Natural killer cell treated with Interleukin-12 subunit alpha and Interleukin-12 subunit beta and Interleukin-15 and Interleukin-18, amount 100 ng/mL, for 72 hours (primary cell): ENCODE results near the gene HS2ST1. TPM values are rescaled to one million over a fixed set of nuclear protein-coding genes. Genes with fewer than 3 reads are reported as not detected.

Source experiments
- ATAC-seq, 2 donors: fragments of 150-1000 bp; cut with Tn5 transposase in 1 of 2; sonication (Bioruptor Pico), chemical (Tn5 transposase) in 1 of 2; 2 replicates each; pipeline ENCODE4 v1.10.0; 2021
- DNase-seq: peaks from one replicate; pipeline ENCODE4 v3.0.0; 2022; ENCODE audit warnings: low spot score
- H3K27ac Mint-ChIP-seq, 2 donors: 1 replicate in 1 of 2; 2 replicates in 1 of 2; pipeline ENCODE4 v1.8.0; 2022; ENCODE audit warnings: mixed read lengths in 2 of 2, mild to moderate bottlenecking in 1 of 2, moderate library complexity in 1 of 2
- H3K27me3 Mint-ChIP-seq, 2 donors: 1 replicate in 1 of 2; 2 replicates in 1 of 2; pipeline ENCODE4 v1.8.0; 2022; ENCODE audit warnings: mixed read lengths in 2 of 2
- H3K36me3 Mint-ChIP-seq: one replicate; pipeline ENCODE4 v1.8.0; 2022; ENCODE audit warnings: mixed read lengths
- H3K4me1 Mint-ChIP-seq, 2 donors: 1 replicate in 1 of 2; 2 replicates in 1 of 2; pipeline ENCODE4 v1.8.0; 2022; ENCODE audit warnings: low read depth in 2 of 2, mixed read lengths in 2 of 2, mild to moderate bottlenecking in 1 of 2
- H3K4me3 Mint-ChIP-seq: one replicate; pipeline ENCODE4 v1.8.0; 2022; ENCODE audit warnings: mixed read lengths
- H3K9me3 Mint-ChIP-seq: 2 replicates; pipeline ENCODE4 v1.8.0; 2022; ENCODE audit warnings: mixed read lengths
- total RNA-seq, 2 donors: library from RNA; stranded (reverse); gene quantifications; one replicate each; pipeline ENCODE4 v1.2.3, GENCODE V29; 2022

HS2ST1 gene
- total RNA-seq, 2 donors from 2014 or later = 15.1 to 24.5 TPM

DNA sequence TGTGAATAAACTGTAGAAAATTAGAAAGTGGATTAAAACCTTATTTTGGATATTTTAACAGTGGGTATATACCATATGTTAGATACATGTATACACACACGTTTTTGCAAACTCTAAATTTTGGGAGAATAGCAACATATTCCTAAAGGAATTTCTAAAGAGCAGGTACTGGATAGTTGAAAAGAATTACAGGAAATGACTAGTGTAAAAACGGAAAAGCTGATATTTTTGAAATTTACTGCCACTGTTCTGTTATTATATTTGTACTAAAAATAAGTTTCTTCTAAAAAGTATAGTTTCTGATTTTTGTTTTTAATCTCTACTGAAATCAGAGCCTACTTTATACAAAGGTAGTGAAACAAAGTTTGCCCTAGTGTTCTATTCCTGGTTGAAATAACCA lies 114.1 kb downstream of the HS2ST1 start:
- Mint-ChIP-seq H3K4me1 (peaks cover 5 to 12% of the 10 kb centered on the region in 2 donors), H3K27ac (no peak overlapping the region), H3K27me3 (no peaks in the 10 kb centered on the region), H3K9me3 (no peaks in the 10 kb centered on the region), H3K36me3 (no peaks in the 10 kb centered on the region), H3K4me3 (no peak overlapping the region)
- no peak for DNase-seq
- ATAC-seq = no peak

DNA sequence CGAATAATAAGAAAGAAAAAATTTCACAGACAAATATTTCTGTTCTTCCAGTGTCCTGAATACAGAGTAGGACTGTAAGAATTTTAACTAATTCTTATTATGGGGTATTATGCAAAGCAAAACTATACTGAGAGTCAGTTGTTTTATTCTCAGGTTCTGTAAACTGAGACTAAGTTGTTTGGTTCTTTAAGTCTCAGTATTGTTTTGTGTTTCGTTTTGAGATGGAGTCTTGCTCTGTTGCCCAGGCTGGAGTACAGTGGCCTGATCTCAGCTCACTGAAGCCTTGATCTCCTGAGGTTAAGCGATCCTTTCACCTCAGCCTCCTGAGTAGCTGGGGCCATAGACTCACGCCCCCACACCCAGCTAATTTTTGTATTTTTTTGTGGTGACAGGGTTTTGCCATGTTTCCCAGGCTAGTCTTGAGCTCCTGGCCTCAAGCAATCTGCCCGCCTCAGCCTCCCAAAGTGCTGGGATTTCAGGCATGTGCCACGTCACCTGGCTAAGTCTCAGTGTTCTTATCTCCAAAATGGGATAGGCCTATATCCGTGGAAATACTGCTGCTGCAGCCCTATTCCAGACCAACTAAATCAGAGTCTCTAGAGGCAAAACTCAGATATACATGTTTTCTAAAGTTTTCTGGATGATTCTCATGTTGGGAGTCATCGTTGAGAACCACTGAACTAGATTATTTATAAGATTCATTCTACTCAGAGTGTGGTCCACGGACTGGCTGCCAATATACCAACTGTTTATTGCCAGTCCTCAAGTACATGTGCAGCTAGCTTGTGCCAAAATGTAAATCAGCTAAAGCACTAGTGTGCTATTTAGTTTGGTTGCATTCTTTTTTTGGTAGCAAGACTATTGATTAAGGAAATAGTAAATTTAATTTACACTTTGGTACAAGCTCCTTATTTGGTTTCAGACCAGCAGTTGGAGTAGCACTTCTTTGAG lies 116.6 kb downstream of the HS2ST1 start:
- no peaks in the 10 kb centered on the region for H3K27me3 Mint-ChIP-seq
- H3K9me3 Mint-ChIP-seq = no peaks in the 10 kb centered on the region
- H3K36me3 Mint-ChIP-seq = no peaks in the 10 kb centered on the region
- ATAC-seq = no peak
- no peak overlapping the region for H3K4me3 Mint-ChIP-seq
- DNase-seq = no peak
- no peaks in the 10 kb centered on the region for H3K4me1 Mint-ChIP-seq
- no peak overlapping the region for H3K27ac Mint-ChIP-seq

DNA sequence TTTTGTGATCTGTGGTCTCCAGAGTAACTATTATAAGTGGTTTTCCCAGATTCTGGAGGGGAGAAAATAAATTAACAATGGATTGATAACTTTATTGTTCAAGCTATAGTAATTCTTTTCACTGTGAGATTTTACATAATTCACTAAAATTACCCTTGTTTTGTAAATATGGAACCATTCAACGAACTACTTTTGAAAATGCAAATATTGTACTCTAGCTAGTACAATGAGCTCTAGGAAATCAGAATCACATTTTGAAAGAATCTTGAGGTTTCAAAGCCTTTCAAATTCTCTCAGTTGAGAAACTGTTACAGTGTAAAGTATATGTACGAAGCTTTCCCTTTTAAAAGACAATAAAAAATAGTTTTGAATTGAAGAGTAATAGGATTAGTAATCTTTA lies 119.9 kb downstream of the HS2ST1 start:
- Mint-ChIP-seq H3K4me3 (no peak overlapping the region), H3K27me3 (no peaks in the 10 kb centered on the region), H3K4me1 (no peaks in the 10 kb centered on the region), H3K27ac (no peak overlapping the region), H3K36me3 (no peaks in the 10 kb centered on the region), H3K9me3 (no peaks in the 10 kb centered on the region)
- no peak for DNase-seq
- no peak for ATAC-seq

DNA sequence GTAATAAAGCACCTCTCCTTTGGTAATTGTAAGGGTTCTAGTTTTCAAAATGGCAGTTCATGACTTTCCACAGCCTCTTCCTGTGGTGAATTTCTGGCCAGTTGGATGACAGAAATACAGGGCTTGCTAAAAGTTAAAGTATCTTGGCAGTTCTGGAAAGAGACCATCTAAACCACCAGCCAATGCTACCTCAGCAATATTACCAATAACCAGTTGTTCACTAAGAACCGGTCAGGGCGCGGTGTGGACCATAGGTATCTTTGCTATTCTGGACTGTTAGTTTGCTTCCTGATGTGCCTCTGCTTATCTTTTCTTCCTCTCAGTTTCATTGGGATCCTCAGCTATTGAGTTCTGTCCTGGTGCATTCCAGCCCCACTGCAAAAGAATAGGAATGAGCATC lies 124.7 kb downstream of the HS2ST1 start:
- no peak for ATAC-seq
- Mint-ChIP-seq H3K27ac (no peak overlapping the region), H3K4me1 (peaks cover 12 to 13% of the 10 kb centered on the region in 2 donors), H3K9me3 (no peaks in the 10 kb centered on the region), H3K27me3 (no peaks in the 10 kb centered on the region), H3K4me3 (no peak overlapping the region), H3K36me3 (no peaks in the 10 kb centered on the region)
- no peak for DNase-seq

DNA sequence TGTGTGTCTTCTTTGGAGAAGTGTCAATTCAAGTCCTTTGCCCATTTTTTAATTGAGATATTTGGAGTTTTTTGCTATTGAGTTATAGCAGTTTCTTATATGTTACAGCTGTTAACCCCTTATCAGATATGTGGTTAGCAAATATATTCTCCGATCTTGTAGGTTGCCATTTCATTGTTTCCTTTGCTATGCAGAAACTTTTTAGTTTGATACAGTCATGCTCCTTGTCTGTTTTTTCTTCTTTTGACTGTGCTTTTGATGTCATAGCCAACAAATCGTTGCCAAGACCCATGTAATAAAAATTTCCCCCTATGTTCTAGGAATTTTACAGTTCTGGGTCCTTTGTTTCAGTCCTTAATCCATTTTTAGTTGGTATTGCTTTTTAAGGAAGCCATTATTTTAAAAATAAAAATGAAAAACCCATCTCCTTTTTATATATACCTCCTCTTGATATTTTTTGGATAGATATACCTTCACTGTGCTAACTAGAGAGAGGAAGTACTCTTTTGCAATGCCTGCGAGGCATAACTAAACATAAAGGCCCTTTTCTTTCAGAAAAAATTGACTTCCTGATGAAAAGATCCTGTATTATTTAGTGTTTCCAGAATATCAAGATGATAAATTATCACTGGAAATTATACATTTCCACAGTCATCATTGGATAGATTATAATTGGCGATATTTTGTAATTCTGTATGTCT lies 127.8 kb downstream of the HS2ST1 start:
- DNase-seq (no peak), ATAC-seq (no peak)
- Mint-ChIP-seq H3K4me3 (no peak overlapping the region), H3K9me3 (no peaks in the 10 kb centered on the region), H3K27ac (no peak overlapping the region), H3K4me1 (peaks cover 19 to 28% of the 10 kb centered on the region in 2 donors), H3K36me3 (no peaks in the 10 kb centered on the region), H3K27me3 (no peaks in the 10 kb centered on the region)

DNA sequence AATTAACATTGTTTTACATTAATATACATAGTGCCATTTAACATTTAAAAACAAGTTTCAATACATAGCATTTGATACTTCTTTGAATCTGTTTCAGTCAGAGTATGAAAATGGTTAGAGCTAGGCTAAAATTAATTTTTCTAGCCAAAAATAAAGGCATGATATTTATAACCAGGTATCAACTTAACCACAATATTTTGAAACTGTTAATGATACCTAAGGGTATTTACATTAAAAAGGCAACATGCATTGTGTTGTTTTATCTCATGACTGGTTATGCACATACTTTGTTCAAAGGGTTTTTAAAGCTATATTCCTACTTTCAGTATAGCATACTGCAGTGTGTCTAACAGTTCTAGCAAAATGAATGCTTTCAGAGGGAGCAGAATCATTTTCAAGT lies 130.0 kb downstream of the HS2ST1 start:
- DNase-seq (no peak), ATAC-seq (no peak)
- Mint-ChIP-seq H3K27ac (no peak overlapping the region), H3K4me3 (no peak overlapping the region), H3K9me3 (no peaks in the 10 kb centered on the region), H3K27me3 (no peaks in the 10 kb centered on the region), H3K4me1 (peaks cover 19 to 28% of the 10 kb centered on the region in 2 donors), H3K36me3 (no peaks in the 10 kb centered on the region)

DNA sequence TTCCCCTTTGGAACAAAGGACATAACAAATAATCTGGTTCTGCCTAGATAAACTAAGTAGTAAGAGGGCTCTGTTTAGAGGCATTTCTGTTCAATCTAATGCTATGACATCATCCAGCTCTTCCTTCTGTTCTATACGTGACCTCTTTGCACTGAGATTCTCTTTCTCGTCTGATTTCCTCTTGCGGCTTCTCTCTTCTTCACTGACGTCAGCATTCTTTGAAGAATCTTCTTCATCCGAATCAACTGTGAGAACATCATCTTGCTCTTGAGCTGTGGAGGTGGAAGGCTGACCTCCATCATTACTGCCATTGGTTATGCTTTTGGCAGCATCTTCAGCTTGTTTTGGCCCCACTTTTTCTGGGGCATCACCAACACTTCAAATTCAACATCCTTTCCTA lies 130.4 kb downstream of the HS2ST1 start:
- H3K4me3 Mint-ChIP-seq = no peak overlapping the region
- H3K9me3 Mint-ChIP-seq = no peaks in the 10 kb centered on the region
- H3K27ac Mint-ChIP-seq = no peak overlapping the region
- no peaks in the 10 kb centered on the region for H3K27me3 Mint-ChIP-seq
- H3K36me3 Mint-ChIP-seq = no peaks in the 10 kb centered on the region
- peaks cover 19 to 28% of the 10 kb centered on the region in 2 donors for H3K4me1 Mint-ChIP-seq
- ATAC-seq (no peak), DNase-seq (no peak)

DNA sequence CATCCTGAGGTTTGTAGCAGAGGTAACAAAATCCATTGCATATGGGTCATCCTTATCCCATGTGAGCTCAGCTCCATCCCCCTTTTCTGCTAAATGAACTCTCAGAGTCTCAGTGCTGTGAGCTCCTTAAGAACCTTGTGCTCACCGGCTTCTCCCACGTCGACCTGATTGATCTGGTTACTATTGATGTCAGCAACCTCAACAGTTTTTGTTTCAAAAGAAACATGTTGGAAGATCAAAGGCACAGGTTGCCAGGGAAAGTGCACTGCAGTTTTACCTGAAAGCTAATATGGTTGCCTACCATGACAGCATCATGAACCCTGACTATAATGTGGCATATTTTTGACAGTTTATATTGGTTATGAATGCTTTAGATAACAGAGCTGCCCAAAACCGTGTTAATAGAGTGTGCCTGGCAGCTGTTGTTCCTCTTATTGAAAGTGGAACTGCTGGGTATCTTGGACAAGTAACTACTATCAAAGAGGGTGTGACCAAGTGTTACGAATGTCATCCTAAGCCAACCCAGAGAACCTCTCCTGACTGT lies 131.4 kb downstream of the HS2ST1 start:
- no peak overlapping the region for H3K27ac Mint-ChIP-seq
- no peaks in the 10 kb centered on the region for H3K9me3 Mint-ChIP-seq
- DNase-seq (no peak), ATAC-seq (peak in 1 of 2 donors; percentile 20)
- peaks cover 22 to 32% of the 10 kb centered on the region in 2 donors for H3K4me1 Mint-ChIP-seq
- H3K4me3 Mint-ChIP-seq = no peak overlapping the region
- H3K36me3 Mint-ChIP-seq = no peaks in the 10 kb centered on the region
- H3K27me3 Mint-ChIP-seq = no peaks in the 10 kb centered on the region

DNA sequence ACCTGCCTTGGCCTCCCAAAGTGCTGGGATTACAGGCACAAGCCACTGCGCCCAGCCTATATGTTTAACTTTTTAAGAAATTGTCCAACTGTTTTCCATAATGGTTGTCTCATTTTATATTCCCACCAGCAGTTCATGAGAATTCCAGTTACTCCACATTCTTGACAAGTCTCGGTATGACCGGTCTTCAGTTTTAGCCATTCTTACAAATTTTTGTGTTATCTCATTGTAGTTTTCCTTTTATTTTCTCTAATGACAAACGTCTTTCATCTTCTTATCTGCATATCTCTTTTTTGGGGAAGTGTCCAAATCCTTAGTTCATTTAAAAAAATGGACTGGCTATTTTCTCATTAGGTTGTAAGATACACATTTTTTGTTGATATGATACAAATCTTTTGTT lies 132.5 kb downstream of the HS2ST1 start:
- no peak overlapping the region for H3K27ac Mint-ChIP-seq
- H3K4me3 Mint-ChIP-seq = no peak overlapping the region
- DNase-seq (no peak), ATAC-seq (no peak)
- no peaks in the 10 kb centered on the region for H3K36me3 Mint-ChIP-seq
- no peaks in the 10 kb centered on the region for H3K27me3 Mint-ChIP-seq
- H3K4me1 Mint-ChIP-seq = peaks cover 15 to 24% of the 10 kb centered on the region in 2 donors
- no peaks in the 10 kb centered on the region for H3K9me3 Mint-ChIP-seq

DNA sequence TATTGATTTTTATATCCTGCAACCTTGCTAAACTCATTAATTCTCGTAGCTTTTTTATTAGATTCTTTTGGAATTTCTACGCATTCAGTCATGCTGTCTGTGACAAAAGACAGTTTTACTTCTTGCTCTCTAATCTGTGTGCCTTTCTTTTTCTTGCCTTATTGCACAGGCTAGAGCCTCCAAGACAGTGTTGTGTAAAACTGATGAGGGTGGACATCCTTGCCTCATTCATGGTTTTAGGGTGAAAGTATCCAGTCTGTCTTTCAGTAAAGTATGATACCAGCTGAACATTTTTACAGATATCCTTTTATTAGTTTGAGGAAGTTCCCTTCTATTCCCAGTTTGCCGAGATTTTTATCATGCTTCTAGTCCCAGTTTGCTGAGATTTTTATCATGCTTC lies 133.8 kb downstream of the HS2ST1 start:
- H3K4me1 Mint-ChIP-seq = peaks cover 11 to 19% of the 10 kb centered on the region in 2 donors

DNA sequence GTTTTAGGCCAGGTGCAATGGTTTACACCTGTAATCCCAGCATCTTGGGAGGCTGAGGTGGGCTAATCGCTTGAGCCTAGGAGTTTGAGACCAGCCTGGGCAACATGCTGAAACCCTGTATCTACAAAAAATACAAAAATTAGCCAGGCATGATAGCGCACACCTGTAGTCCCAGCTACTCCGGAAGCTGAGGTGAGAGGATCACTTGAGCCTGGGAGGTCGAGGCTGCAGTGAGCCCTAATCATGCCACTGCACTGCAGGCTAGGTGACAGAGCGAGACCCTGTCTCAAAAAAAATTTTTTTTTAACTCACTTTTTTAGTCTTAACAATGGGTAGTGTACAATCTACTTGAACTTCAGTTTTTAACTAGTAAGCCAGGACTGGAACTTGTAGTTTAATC lies 137.5 kb downstream of the HS2ST1 start:
- Mint-ChIP-seq H3K4me3 (no peak overlapping the region), H3K4me1 (peaks cover 4 to 10% of the 10 kb centered on the region in 2 donors), H3K9me3 (peaks cover 4% of the 10 kb centered on the region), H3K27me3 (no peaks in the 10 kb centered on the region), H3K27ac (no peak overlapping the region), H3K36me3 (no peaks in the 10 kb centered on the region)
- no peak for ATAC-seq
- DNase-seq = no peak

More for the DNA sequence above, 133.8 kb downstream of the HS2ST1 start:
- no peak for DNase-seq
- H3K9me3 Mint-ChIP-seq = no peaks in the 10 kb centered on the region
- H3K27me3 Mint-ChIP-seq = no peaks in the 10 kb centered on the region
- no peak overlapping the region for H3K27ac Mint-ChIP-seq
- H3K36me3 Mint-ChIP-seq = no peaks in the 10 kb centered on the region
- ATAC-seq = no peak
- H3K4me3 Mint-ChIP-seq = no peak overlapping the region

DNA sequence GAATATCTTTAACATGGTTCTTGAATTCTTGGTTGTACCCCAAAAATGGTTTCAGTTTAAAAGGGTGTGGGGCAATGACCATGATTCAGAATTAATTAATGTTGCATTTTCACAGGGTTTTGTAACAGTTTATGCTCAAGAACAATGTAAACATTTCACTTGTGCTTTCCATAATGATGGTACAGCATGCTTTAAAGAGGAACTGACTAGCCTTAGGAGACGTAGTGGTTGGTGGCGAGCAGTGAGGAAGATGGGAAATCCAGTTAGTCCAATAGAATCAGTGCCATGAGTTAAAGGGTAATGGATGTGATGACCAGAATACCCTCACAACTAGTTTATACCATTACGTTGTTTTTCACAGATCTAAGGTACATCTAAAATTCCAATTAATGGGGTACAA lies 138.0 kb downstream of the HS2ST1 start:
- no peaks in the 10 kb centered on the region for H3K27me3 Mint-ChIP-seq
- no peak for ATAC-seq
- H3K27ac Mint-ChIP-seq = no peak overlapping the region
- no peaks in the 10 kb centered on the region for H3K36me3 Mint-ChIP-seq
- H3K4me1 Mint-ChIP-seq = peaks cover 4 to 10% of the 10 kb centered on the region in 2 donors
- H3K9me3 Mint-ChIP-seq = peaks cover 4% of the 10 kb centered on the region
- no peak for DNase-seq
- no peak overlapping the region for H3K4me3 Mint-ChIP-seq

DNA sequence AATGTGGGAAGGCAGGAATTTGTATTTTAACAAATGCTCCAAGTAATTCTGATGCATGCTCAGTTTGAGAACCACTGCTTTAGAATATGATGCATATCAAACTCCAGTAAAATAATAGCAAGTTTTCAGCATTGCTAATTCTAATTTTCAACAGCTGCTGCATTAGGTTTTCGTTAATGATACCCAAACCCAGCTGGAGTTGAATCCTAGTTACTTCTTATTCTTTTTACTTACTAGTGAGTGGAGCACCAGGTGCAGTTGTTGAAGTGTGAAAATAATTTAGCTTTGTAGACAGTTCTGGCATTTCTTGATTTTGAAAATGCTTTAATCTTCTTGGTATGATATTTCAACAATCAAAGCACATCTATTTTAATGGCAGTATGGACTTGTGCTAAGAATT lies 138.5 kb downstream of the HS2ST1 start:
- no peaks in the 10 kb centered on the region for H3K27me3 Mint-ChIP-seq
- H3K4me1 Mint-ChIP-seq = peaks cover 4 to 11% of the 10 kb centered on the region in 2 donors
- DNase-seq (no peak), ATAC-seq (no peak)
- H3K4me3 Mint-ChIP-seq = no peak overlapping the region
- no peak overlapping the region for H3K27ac Mint-ChIP-seq
- no peaks in the 10 kb centered on the region for H3K36me3 Mint-ChIP-seq
- H3K9me3 Mint-ChIP-seq = peaks cover 4% of the 10 kb centered on the region

DNA sequence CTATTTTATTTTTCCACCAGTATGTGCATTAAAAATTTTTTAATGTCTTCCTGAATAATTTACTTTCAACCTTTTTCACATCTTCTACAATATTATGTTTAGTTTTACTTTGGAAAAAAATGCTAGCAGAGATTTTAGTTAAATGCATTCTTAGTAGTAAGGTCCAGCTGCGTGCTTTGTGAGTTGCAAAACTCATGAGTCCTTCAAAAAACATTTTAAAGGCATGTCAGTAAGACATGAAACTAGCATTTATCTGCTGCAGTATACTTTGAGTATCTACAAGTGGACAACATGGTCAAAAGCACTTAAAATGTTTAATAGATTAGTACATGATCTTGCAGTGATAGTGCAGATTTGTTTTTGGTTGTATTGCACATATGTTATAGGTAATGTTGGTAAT lies 139.0 kb downstream of the HS2ST1 start:
- Mint-ChIP-seq H3K4me1 (peaks cover 4 to 12% of the 10 kb centered on the region in 2 donors), H3K4me3 (no peak overlapping the region), H3K36me3 (no peaks in the 10 kb centered on the region), H3K27me3 (no peaks in the 10 kb centered on the region), H3K9me3 (peaks cover 4% of the 10 kb centered on the region), H3K27ac (no peak overlapping the region)
- no peak for ATAC-seq
- DNase-seq = no peak
